Astrocyte of the spinal cord (primary cell): ENCODE measurements around the gene AMBN.
A peak's percentile ranks its signal among the peaks of the same experiment; 100 is the strongest.

ENCODE experiments used
- DNase-seq: peaks from one replicate; pipeline ENCODE4 v3.0.0; 2011; ENCODE audit warnings: low read depth, low spot score
- H3K4me3 ChIP-seq: 2 replicates; pipeline ENCODE4 v1.5.1; 2011; ENCODE audit warnings: low read depth, mild to moderate bottlenecking, low read length, moderate library complexity
- in situ Hi-C: cut with HindIII; loops from 2 replicates; pipeline ENCODE4 v1.10.0; 2017; ENCODE audit warnings: low sequenced_read_pairs
- TF ChIP-seq, protein P1 (sequence below): IDR thresholded peaks from 2 replicates; pipeline ENCODE4 v1.5.1; 2012; ENCODE audit warnings: low read depth, mild to moderate bottlenecking, low read length, inconsistent platforms

AMBN gene

DNA sequence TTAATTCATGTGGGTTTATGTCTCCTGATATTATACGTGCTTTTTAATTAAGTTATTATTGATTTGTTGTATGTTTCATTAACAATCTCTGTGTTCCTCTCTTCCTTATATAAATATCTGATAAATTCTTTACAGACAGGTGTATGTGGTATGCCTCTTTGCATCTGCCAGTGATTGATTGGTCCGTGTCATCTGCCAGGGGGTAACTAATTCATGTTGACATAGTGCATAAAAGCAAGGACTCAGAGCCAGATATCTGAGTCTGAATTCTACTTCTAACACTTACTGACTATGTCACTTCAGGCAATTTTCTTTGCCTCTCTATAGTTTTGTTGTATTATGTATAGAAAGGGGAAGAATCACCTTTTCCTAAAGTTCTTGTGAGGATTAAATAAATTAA is 5.2 kb upstream of the AMBN start:
- no peak overlapping the region for H3K4me3 ChIP-seq
- in situ Hi-C loops: no loop called here
- TF ChIP-seq, protein P1, sequence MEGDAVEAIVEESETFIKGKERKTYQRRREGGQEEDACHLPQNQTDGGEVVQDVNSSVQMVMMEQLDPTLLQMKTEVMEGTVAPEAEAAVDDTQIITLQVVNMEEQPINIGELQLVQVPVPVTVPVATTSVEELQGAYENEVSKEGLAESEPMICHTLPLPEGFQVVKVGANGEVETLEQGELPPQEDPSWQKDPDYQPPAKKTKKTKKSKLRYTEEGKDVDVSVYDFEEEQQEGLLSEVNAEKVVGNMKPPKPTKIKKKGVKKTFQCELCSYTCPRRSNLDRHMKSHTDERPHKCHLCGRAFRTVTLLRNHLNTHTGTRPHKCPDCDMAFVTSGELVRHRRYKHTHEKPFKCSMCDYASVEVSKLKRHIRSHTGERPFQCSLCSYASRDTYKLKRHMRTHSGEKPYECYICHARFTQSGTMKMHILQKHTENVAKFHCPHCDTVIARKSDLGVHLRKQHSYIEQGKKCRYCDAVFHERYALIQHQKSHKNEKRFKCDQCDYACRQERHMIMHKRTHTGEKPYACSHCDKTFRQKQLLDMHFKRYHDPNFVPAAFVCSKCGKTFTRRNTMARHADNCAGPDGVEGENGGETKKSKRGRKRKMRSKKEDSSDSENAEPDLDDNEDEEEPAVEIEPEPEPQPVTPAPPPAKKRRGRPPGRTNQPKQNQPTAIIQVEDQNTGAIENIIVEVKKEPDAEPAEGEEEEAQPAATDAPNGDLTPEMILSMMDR: no peak
- no peak for DNase-seq

DNA sequence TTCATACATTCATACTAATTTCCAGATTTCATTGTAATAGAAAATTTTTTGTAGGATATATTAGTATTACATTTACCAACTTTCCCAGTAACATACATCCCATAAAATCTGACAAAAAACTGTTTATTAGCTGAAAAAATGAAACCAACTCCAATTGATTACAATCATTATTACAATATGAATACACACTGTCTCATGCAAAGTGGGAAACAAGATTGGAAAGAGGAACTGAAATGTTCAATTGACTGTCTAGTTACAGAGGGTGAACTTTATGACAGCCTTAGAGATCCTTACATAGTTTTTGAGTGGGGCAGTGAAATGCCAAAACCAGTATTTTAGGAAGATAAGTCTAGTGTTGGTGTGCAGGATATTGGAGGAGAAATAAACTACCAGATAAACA is 2.3 kb upstream of the AMBN start:
- in situ Hi-C loops: no loop called here
- no peak overlapping the region for H3K4me3 ChIP-seq
- TF ChIP-seq, protein P1: no peak
- no peak for DNase-seq

DNA sequence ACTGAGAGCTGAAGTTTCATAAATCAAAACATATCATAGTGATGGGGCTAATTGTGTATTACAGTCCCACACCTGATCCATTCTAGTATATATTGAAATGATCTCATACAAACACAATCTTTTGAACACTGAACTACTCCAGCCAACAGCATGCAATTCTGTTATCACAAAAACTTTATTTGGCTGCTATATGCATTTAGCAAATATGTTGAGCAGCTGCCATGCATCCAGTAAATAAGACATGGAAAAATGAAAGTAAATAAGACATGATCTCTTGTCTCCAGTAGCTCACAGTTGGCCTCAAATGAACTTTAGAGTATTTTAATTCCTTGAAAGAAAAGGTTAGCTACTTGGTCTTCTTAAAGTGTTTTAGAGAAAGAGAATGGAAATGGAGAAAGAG is 2.1 kb downstream of the AMBN start:
- TF ChIP-seq, protein P1: no peak
- in situ Hi-C loops: no loop called here
- DNase-seq: no peak
- H3K4me3 ChIP-seq: no peak overlapping the region

DNA sequence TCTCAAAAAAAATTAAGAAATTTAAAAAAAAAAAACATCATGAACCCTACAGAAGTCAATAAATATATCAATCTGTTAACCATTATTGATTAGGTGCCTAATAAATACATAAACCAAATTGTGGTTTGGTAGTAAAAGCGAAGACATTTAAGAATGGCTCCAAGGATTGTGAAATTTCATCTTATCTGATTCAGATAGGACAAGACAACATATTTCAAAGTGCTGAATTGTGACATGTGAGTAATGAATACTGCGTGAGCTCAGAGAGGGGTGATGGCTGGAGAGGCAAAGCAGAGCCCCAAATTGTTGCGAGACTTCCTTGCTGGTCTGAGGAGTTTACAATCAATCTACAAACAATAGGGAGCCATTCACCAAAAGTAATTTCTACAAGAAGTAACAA is 8.2 kb downstream of the AMBN start:
- in situ Hi-C loops: no loop called here
- DNase-seq: no peak
- no peak overlapping the region for H3K4me3 ChIP-seq
- TF ChIP-seq, protein P1: no peak

DNA sequence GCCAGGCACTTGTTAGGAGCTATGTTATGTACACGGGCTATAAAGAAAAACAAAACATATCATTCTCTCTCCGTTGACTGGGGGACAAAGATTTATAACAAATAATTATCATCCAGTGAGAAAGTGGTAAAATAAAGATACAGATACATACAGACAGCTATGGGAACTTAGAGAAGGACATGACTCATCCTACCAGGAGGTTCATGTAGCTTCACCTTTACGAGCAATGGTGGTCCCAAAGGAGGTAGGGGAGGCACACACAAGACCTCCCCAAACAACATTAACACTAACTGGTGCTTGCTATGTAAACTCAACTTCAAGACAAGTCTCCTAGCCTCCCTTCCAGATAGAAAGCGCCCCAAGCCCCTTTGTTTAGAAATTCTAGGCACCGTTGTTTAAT is 8.9 kb downstream of the AMBN start:
- no peak for DNase-seq
- TF ChIP-seq, protein P1: no peak
- H3K4me3 ChIP-seq: no peak overlapping the region
- in situ Hi-C loops: no loop called here

DNA sequence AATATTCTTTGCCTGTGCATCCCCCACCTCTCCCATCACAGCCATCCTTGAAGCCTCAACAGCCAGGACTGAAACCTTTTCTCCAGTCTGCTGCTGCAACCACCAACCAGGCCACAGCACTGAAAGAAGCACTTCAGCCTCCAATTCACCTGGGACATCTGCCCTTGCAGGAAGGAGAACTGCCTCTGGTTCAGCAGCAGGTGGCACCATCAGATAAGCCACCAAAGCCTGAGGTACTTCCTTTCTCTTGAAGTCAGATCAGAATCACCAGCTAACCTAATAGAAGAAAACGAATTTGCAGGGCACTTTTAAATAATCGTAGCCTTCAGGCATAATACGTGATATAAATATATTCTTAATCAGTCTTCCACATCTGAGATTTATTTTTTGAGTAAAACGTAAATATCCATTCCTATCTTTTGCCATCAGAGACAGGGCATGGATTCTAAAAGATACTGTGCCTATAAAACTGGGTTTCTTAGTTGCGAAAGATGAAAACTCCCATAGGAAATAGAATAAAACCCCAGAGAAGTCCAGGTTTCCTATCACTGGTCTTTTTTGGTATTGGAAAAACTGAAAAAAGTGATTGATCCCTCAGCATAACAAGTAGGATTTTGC is 9.5 kb downstream of the AMBN start:
- TF ChIP-seq, protein P1: peak; percentile 69
- peak; percentile 61 for DNase-seq
- in situ Hi-C loops: no loop called here
- no peak overlapping the region for H3K4me3 ChIP-seq

DNA sequence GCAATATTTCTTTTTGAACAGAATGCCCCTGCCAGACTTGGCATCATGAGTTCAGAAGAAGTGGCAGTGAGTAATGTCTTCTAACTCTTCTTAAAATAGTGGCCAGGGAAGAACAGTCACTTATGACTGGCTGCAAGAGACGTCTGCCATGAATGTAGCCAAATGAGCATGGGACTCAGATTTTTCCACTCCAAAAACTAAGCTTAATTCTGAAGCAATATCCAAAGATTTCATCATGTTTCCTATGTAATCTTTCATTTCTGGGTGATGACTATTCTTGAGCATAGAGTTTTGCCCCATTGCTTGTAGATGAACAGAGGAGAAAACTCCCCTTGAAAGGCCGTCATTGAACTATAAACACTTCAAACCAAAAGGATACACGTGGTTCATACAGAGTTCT is 11.8 kb downstream of the AMBN start:
- TF ChIP-seq, protein P1: no peak
- H3K4me3 ChIP-seq: no peak overlapping the region
- DNase-seq: no peak
- in situ Hi-C loops: no loop called here
